Right lobe of liver (tissue), 6 donors: ENCODE data around the gene SOX18. TPM values are rescaled to one million over a fixed set of nuclear protein-coding genes. Genes with fewer than 3 reads are reported as not detected.

ENCODE experiments used
- ATAC-seq, 4 donors: fragments of 200-7000 bp; cut with Tn5 transposase; one replicate each; pipeline ENCODE4 v1.9.1; 2020; ENCODE audit warnings: mild to moderate bottlenecking in 4 of 4, moderate library complexity in 4 of 4
- DNase-seq, 3 donors: peaks; one replicate each; pipeline ENCODE4 v3.0.0-alpha.2; 2020
- H3K27ac ChIP-seq, 3 donors: fragments of 200-600 bp; one replicate each; pipeline ENCODE4 v1.8.0; 2022
- H3K27me3 ChIP-seq, 2 donors: fragments of 200-600 bp; one replicate each; pipeline ENCODE4 v1.8.0; 2022
- H3K36me3 ChIP-seq, 4 donors: fragments of 200-600 bp; sonication (generic) in 1 of 4; one replicate each; pipeline versions ENCODE4 v1.5.1 to v1.8.0; 2017 to 2022; ENCODE audit warnings: control low read depth in 1 of 4
- H3K4me1 ChIP-seq, 4 donors: fragments of 200-600 bp; sonication (generic) in 1 of 4; one replicate each; pipeline versions ENCODE4 v1.5.1 to v1.8.0; 2017 to 2022; ENCODE audit warnings: control low read depth in 1 of 4
- H3K4me3 ChIP-seq, 3 donors: fragments of 200-600 bp; one replicate each; pipeline ENCODE4 v1.8.0; 2022
- H3K9me3 ChIP-seq, 4 donors: fragments of 200-600 bp; sonication (generic) in 1 of 4; one replicate each; pipeline versions ENCODE4 v1.5.1 to v1.8.0; 2017 to 2022; ENCODE audit warnings: control low read depth in 1 of 4
- POLR2A ChIP-seq: fragments of 450-650 bp; IDR thresholded peaks from one replicate; pipeline ENCODE4 v1.6.1; 2017; ENCODE audit warnings: antibody characterized with exemption, mild to moderate bottlenecking
- WGBS: methylation state at CpG from one replicate; pipeline ENCODE4 v1.1.6; 2018; ENCODE audit warnings: low coverage, low lambda C conversion rate; ENCODE audit not compliant: insufficient coverage; ENCODE audit errors: missing lambda C conversion rate; 5-methylcytosine and 5-hydroxymethylcytosine counted together
- intact Hi-C, 2 donors: fragments of 100-400 bp; cut with DNase I; formaldehyde crosslinking; loops; one replicate each; pipeline versions ENCODE4 v1.11.2 to v1.14.1; 2022
- total RNA-seq, 6 experiments: library from RNA; depleted of rRNA in 2 of 6; stranded (reverse); fragments of >200 nt in 2 of 6; fragmentation: NEBNext Ultra II Directional in 3 of 6; extraction: Animal tissue kit (Norgen Biotek cat#: 25700) in 3 of 6; gene quantifications; one replicate each; pipeline versions ENCODE4 v1.1.0 to v1.2.4, GENCODE V29; 2016 to 2023
- TF ChIP-seq, protein P1 (sequence below), 4 donors: fragments of 200-600 bp in 3 of 4; fragments of 450-650 bp in 1 of 4; IDR thresholded peaks; one replicate each; pipeline versions ENCODE4 v1.5.1 to v1.8.0; 2016 to 2022; ENCODE audit warnings: antibody characterized with exemption in 4 of 4, mild to moderate bottlenecking in 2 of 4
- donor health status: DM: no; HTN: yes; CAD: no.
- donor health status: DM: no; HTN: no; CAD: no.
- donor health status: DM: no; HTN: no; CAD: no.
- donor health status: DM: no; HTN: yes; CAD: no.
- donor health status: DM: no; HTN: yes; CAD: no.

SOX18 gene
- total RNA-seq, 6 experiments from 2014 or later: 4.1 to 7.8 (median 5.6) TPM

DNA sequence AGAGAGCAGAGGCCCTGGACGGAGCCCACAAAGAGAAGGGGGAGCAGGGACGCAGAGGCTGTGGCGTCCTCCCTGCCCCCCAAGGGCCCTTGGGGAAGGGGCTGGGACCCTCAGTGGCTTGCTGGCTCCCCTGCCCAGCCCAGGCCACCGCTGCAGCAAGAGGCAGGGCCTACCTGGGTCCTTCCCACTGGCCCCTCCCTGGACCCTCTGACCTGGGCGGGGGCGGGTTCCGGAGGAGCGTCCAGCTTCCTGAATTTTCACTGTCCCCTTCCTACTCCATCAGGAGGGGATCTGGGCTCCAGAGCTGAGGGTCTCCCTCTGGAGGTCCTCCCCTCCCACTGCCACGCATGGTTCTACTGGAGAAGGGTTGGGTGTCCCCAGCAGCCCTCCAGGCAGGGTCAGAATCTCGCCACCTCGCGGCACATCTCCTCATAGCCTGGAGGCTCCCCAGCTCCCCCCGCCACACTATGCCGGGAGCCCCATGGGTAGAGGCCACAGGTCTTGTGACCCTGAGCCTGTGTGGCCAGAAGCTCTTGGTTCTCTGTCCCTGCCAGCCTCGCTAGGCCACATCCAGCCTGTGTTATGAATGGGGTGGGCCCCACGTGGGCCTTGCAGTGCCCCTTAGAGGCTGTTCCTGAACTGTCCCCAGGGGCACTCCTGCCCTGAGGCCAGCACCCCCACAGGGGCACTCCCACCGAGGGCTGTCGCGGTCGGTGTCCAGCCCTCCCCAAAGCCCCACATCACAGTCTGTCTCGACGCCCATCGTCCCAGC, 1.0 kb upstream of the SOX18 start:
- ATAC-seq: no peak
- H3K27me3 ChIP-seq: no peaks in the 10 kb centered on the region
- no peak for TF ChIP-seq POLR2A
- TF ChIP-seq, protein P1, sequence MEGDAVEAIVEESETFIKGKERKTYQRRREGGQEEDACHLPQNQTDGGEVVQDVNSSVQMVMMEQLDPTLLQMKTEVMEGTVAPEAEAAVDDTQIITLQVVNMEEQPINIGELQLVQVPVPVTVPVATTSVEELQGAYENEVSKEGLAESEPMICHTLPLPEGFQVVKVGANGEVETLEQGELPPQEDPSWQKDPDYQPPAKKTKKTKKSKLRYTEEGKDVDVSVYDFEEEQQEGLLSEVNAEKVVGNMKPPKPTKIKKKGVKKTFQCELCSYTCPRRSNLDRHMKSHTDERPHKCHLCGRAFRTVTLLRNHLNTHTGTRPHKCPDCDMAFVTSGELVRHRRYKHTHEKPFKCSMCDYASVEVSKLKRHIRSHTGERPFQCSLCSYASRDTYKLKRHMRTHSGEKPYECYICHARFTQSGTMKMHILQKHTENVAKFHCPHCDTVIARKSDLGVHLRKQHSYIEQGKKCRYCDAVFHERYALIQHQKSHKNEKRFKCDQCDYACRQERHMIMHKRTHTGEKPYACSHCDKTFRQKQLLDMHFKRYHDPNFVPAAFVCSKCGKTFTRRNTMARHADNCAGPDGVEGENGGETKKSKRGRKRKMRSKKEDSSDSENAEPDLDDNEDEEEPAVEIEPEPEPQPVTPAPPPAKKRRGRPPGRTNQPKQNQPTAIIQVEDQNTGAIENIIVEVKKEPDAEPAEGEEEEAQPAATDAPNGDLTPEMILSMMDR (IDR thresholded peaks at IDR 0.05): no peak
- DNase-seq: no peak
- no peaks in the 10 kb centered on the region for H3K36me3 ChIP-seq
- H3K4me3 ChIP-seq: peak overlapping the region in 1 of 3 donors; percentile 2
- no peaks in the 10 kb centered on the region for H3K9me3 ChIP-seq
- no peaks in the 10 kb centered on the region for H3K4me1 ChIP-seq
- WGBS: 83% methylated on average over 1 of the region's 23 CpGs
- intact Hi-C loops: no loop called here
- H3K27ac ChIP-seq: peak overlapping the region in 2 of 3 donors; percentile 4 to 67

DNA sequence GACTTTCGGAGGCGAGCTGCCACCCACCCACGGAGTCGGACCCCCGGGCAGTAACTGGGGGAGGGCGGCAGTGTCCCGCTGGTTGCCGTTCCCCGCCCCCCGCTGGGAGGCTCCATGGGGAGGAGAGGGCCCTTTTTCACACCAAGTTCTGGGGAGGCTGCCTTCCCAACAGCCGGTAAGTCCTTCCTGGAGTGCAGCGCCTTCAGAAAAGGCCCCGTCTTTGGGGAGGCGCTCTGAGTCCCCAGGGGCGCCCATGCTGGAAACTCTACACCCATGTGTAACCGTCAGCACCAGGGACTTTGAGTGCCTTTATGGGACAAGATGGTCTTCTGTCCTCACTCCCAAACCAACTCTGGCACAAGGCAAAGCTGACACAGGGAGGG, 430 bp upstream of the SOX18 start:
- H3K27ac ChIP-seq: peak overlapping the region in 1 of 3 donors; percentile 67
- peak in 2 of 4 donors; percentile 3 to 8 for ATAC-seq
- intact Hi-C loops: no loop called here
- 20% methylated on average over 2 of the region's 16 CpGs for WGBS
- H3K36me3 ChIP-seq: no peaks in the 10 kb centered on the region
- peak overlapping the region in 1 of 3 donors; percentile 2 for H3K4me3 ChIP-seq
- no peak for DNase-seq
- TF ChIP-seq, protein P1 (IDR thresholded peaks at IDR 0.05): no peak
- TF ChIP-seq POLR2A: no peak
- no peaks in the 10 kb centered on the region for H3K27me3 ChIP-seq
- no peaks in the 10 kb centered on the region for H3K9me3 ChIP-seq
- H3K4me1 ChIP-seq: no peaks in the 10 kb centered on the region

DNA sequence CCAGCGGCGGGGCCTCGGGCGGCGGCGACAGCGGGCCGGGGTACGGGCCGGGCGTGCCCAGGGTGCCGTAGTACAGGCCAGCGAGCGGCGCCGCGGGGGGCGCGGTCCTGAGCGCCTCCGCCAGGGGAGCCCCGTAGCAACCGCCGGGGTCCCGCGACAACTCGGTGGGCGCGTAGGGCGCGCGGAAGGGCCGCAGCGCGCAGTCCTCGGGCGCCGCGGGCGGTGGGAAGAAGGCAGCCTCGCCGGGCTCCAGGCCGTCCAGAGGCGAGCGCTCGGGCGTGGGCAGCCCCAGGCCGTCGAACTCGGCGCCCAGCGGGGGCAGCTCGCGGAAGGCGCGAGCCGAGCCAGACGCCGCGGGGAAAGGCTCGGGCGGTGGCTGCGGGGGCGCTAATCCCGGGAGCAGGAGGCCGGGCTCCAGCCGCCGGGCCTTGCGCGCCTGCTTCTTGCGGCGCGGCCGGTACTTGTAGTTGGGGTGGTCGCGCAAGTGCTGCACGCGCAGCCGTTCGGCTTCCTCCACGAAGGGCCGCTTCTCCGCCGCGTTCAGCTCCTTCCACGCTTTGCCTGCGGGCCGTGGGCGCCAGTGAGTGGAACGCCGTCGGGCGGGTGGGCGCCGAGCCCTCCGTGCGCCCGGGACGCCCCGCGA, 916 bp downstream of the SOX18 start:
- no CpG with 5 or more reads among the region's 101 CpGs for WGBS
- no peaks in the 10 kb centered on the region for H3K9me3 ChIP-seq
- intact Hi-C loops: no loop called here
- TF ChIP-seq, protein P1 (IDR thresholded peaks at IDR 0.05): no peak
- no peak for TF ChIP-seq POLR2A
- no peak overlapping the region for H3K27ac ChIP-seq
- no peak for ATAC-seq
- H3K4me1 ChIP-seq: no peaks in the 10 kb centered on the region
- no peak for DNase-seq
- no peaks in the 10 kb centered on the region for H3K36me3 ChIP-seq
- H3K4me3 ChIP-seq: peak overlapping the region; percentile 17 to 41 (median 27)
- no peaks in the 10 kb centered on the region for H3K27me3 ChIP-seq

DNA sequence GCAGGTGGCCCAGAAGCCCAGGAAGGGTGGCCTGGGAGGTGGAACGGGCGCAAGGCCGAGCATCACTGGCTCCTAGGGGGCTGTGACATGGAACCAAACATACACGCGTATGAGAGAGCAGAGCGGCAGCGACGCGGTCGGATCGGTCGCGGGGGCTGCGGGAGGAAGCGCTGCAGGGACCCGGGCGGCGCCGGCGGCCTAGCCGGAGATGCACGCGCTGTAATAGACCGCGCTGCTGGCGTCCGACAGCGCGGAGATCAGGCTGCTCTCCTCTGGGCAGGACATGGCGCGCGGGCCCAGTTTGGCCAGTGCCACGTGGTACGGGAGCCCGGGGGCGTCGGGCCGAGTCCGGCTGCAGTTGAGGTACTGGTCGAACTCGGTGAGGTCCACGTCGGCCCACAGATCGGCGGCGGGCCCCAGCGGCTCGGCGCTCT, 1.5 kb downstream of the SOX18 start:
- Histone ChIP-seq H3K27me3 (no peaks in the 10 kb centered on the region), H3K27ac (no peak overlapping the region), H3K4me3 (peak overlapping the region; percentile 17 to 41 (median 27)), H3K4me1 (no peaks in the 10 kb centered on the region), H3K9me3 (no peaks in the 10 kb centered on the region), H3K36me3 (no peaks in the 10 kb centered on the region)
- ATAC-seq: no peak
- no peak for DNase-seq
- no peak for TF ChIP-seq POLR2A
- TF ChIP-seq, protein P1 (IDR thresholded peaks at IDR 0.05): no peak
- WGBS: 40% methylated on average over 1 of the region's 49 CpGs
- intact Hi-C loops: no loop called here
